DMS 273 treated with DMSO at 0.1 percent for 48 hours (cell line): Measurements from ENCODE around the gene PTPRK.

ENCODE experiments used
- DNase-seq: peaks from one replicate; lab custom pipeline; 2025; lab: John Stamatoyannopoulos, UW

PTPRK gene

GRCh38 chr6:128388380-128388779 lies 132.0 kb downstream of the PTPRK start:
- DNase-seq = no peak

- DNase-seq = no peak
Observed at GRCh38 chr6:128380891-128381290, 139.5 kb downstream of the PTPRK start.

GRCh38 chr6:128379577-128379976 lies 140.8 kb downstream of the PTPRK start:
- DNase-seq = no peak

GRCh38 chr6:128376952-128377503 lies 143.4 kb downstream of the PTPRK start:
- DNase-seq = no peak

- DNase-seq = no peak
Observed at GRCh38 chr6:128371136-128371535, 149.3 kb downstream of the PTPRK start.

GRCh38 chr6:128370072-128370471 lies 150.3 kb downstream of the PTPRK start:
- no peak for DNase-seq

GRCh38 chr6:128368213-128368944 lies 152.0 kb downstream of the PTPRK start:
- no peak for DNase-seq

- no peak for DNase-seq
Observed at GRCh38 chr6:128367437-128367836, 153.0 kb downstream of the PTPRK start.

GRCh38 chr6:128365520-128366160 lies 154.8 kb downstream of the PTPRK start:
- DNase-seq = no peak

- DNase-seq = no peak
Observed at GRCh38 chr6:128364766-128365519, 155.5 kb downstream of the PTPRK start.

GRCh38 chr6:128363020-128363813 lies 157.2 kb downstream of the PTPRK start:
- no peak for DNase-seq

GRCh38 chr6:128361378-128361777 lies 159.0 kb downstream of the PTPRK start:
- DNase-seq = no peak

- no peak for DNase-seq
Observed at GRCh38 chr6:128358244-128358776, 162.1 kb downstream of the PTPRK start.

GRCh38 chr6:128357392-128358130 lies 162.8 kb downstream of the PTPRK start:
- no peak for DNase-seq

GRCh38 chr6:128352366-128352765 lies 168.0 kb downstream of the PTPRK start:
- no peak for DNase-seq

- no peak for DNase-seq
Observed at GRCh38 chr6:128351255-128351514, 169.2 kb downstream of the PTPRK start.

- no peak for DNase-seq
Observed at GRCh38 chr6:128350416-128351254, 169.8 kb downstream of the PTPRK start.

GRCh38 chr6:128347123-128347522 lies 173.3 kb downstream of the PTPRK start:
- DNase-seq = no peak

GRCh38 chr6:128346569-128346968 lies 173.8 kb downstream of the PTPRK start:
- DNase-seq = no peak

- no peak for DNase-seq
Observed at GRCh38 chr6:128345278-128345677, 175.1 kb downstream of the PTPRK start.
